HepG2 (cell line): ENCODE data around the gene ULBP2. TPM values are rescaled to one million over a fixed set of nuclear protein-coding genes. Genes with fewer than 3 reads are reported as not detected.
"Not testable (repeated sequence)": the region's sequence is repeated elsewhere in the genome, so short reads cannot be mapped to it uniquely, and the experiment has no call there.

Experiments
- ATAC-seq: fragments of 200-7000 bp; cut with Tn5 transposase; 3 replicates; pipeline ENCODE4 v1.9.1; 2020; ENCODE audit warnings: mild to moderate bottlenecking, moderate library complexity
- BruUV-seq: library from RNA; stranded (reverse); fragments of 400-500 nt; replicated peaks from 2 replicates; lab custom pipeline; 2021; lab: Mats Ljungman, UMichigan
- CTCF ChIA-PET: fragments of 300-600 bp; formaldehyde crosslinking; extraction: SDS; loops from one replicate; lab custom pipeline; 2021; ENCODE audit warnings: low total read pairs, inconsistent platforms, low intra/inter-chr PET ratio; lab: Yijun Ruan, JAX
- POLR2A ChIA-PET: fragments of 350-600 bp; sonication (Branson Sonifier 250); formaldehyde crosslinking; loops from one replicate; lab custom pipeline; 2020; ENCODE audit warnings: antibody characterized with exemption, inconsistent platforms; lab: Yijun Ruan, JAX
- DNase-seq: peaks from one replicate; pipeline ENCODE4 v3.0.0-alpha.2; 2015; ENCODE audit warnings: low spot score
- FAIRE-seq: peaks from 3 replicates; lab custom pipeline; 2011; peaks lifted over from hg19 to GRCh38; lab: Jason Lieb, UNC
- H2AFZ ChIP-seq: one replicate; pipeline ENCODE4 v1.6.1; 2011; ENCODE audit warnings: low read length, inconsistent platforms
- H3K27ac ChIP-seq: fragments of 300-600 bp; 3 replicates; pipeline ENCODE4 v1.8.0; 2011; ENCODE audit warnings: mixed run types, mild to moderate bottlenecking, mixed read lengths, low read length, inconsistent platforms; ENCODE audit not compliant: insufficient read depth; ENCODE audit errors: extremely low read length
- H3K27me3 ChIP-seq, 2 experiments: fragments of 200-600 bp in 1 of 2; 2 replicates in 1 of 2; 3 replicates in 1 of 2; pipeline versions ENCODE4 v1.6.0 to v1.8.0; 2011; ENCODE audit warnings: low read length in 2 of 2, mild to moderate bottlenecking in 2 of 2, moderate library complexity in 2 of 2, inconsistent platforms in 1 of 2; ENCODE audit not compliant: insufficient read depth in 2 of 2, control insufficient read depth in 1 of 2
- H3K36me3 ChIP-seq, 2 experiments: fragments of 200-600 bp in 1 of 2; replicated peaks in 1 of 2; 2 replicates in 1 of 2; 3 replicates in 1 of 2; pipeline versions ENCODE4 v1.5.1 to v1.8.0; 2011; ENCODE audit warnings: low read length in 2 of 2, inconsistent platforms in 1 of 2; ENCODE audit not compliant: insufficient read depth in 2 of 2, control insufficient read depth in 1 of 2
- H3K4me1 ChIP-seq: 2 replicates; pipeline ENCODE4 v1.5.1; 2012; ENCODE audit warnings: low read length, inconsistent platforms; ENCODE audit not compliant: insufficient read depth
- H3K4me2 ChIP-seq: 2 replicates; pipeline ENCODE4 v1.6.0; 2011; ENCODE audit warnings: low read depth, low read length, inconsistent platforms
- H3K4me3 ChIP-seq, 3 experiments: fragments of 200-600 bp in 1 of 3; sonication (generic), shearing (Covaris generic) in 1 of 3; replicated peaks in 1 of 3; 2 replicates each; pipeline ENCODE4 v1.5.1; 2011 to 2016; ENCODE audit warnings: low read length in 3 of 3, inconsistent platforms in 2 of 3, low read depth in 2 of 3, mild to moderate bottlenecking in 2 of 3, control low read depth in 1 of 3, mixed read lengths in 1 of 3; ENCODE audit not compliant: insufficient read depth in 1 of 3
- H3K79me2 ChIP-seq: one replicate; pipeline ENCODE4 v1.6.1; 2011; ENCODE audit warnings: low read length, inconsistent platforms; ENCODE audit not compliant: insufficient read depth
- H3K9ac ChIP-seq: 2 replicates; pipeline ENCODE4 v1.6.0; 2011; ENCODE audit warnings: mild to moderate bottlenecking, low read depth, low read length, inconsistent platforms; ENCODE audit not compliant: insufficient read depth
- H3K9me3 ChIP-seq: 2 replicates; pipeline ENCODE4 v1.5.1; 2012; ENCODE audit warnings: mild to moderate bottlenecking, low read length
- H4K20me1 ChIP-seq: 2 replicates; pipeline ENCODE4 v1.6.0; 2011; ENCODE audit warnings: inconsistent platforms, mild to moderate bottlenecking, low read length, moderate library complexity; ENCODE audit not compliant: insufficient read depth
- BCL6 ChIP-seq: IDR thresholded peaks from 2 replicates; pipeline ENCODE4 v1.6.1; 2016; ENCODE audit warnings: missing genetic modification reagents, missing compliant biosample characterization
- EZH2 ChIP-seq: conservative IDR thresholded peaks from 2 replicates; pipeline ENCODE4 v1.6.1; 2012; ENCODE audit warnings: mild to moderate bottlenecking, low read depth, low read length, moderate library complexity
- WGBS: methylation state at CpG from one replicate; pipeline ENCODE4 v1.1.6; 2017; ENCODE audit warnings: low lambda C conversion rate; 5-methylcytosine and 5-hydroxymethylcytosine counted together
- in situ Hi-C: cut with HindIII; loops from 2 replicates; pipeline ENCODE4 v1.10.0; 2017; ENCODE audit warnings: low pct_unique_long_range_greater_than_20kb; ENCODE audit not compliant: extremely low pct_ligation_motif_present
- intact Hi-C: fragments of 100-400 bp; cut with micrococcal nuclease; formaldehyde crosslinking; loops from one replicate; pipeline ENCODE4 v1.10.0; 2022; ENCODE audit not compliant: unreplicated experiment
- polyA plus RNA-seq, 8 experiments: library from polyadenylated mRNA; depleted of rRNA in 3 of 8; stranded (reverse) in 7 of 8; unstranded in 1 of 8; fragments of >200 nt; fragmentation: Illumina TruSeq in 4 of 8; extraction: Trizol in 4 of 8; gene quantifications; 2 replicates each; pipeline versions ENCODE4 v1.2.1 to v1.2.3, GENCODE V29; 2011 to 2016; ENCODE audit warnings: low read depth in 4 of 8, missing spikeins in 1 of 8, mixed read lengths in 1 of 8; ENCODE audit not compliant: insufficient read depth in 1 of 8
- total RNA-seq, 5 experiments: library from RNA; depleted of rRNA; stranded (reverse); fragments of >200 nt; fragmentation: Illumina TruSeq; extraction: Trizol; gene quantifications; 2 replicates each; pipeline ENCODE4 v1.2.3, GENCODE V29; 2016; ENCODE audit warnings: low read depth in 1 of 5
- TF ChIP-seq, protein P1 (sequence below): fragments of 450-650 bp; IDR thresholded peaks from 2 replicates; pipeline ENCODE4 v1.6.1; 2016

The ULBP2 gene
- total and polyA plus RNA-seq, 2 of the 13 experiments (the other 11 are each of a cell fraction or from before 2014, with no cell fraction given) = not detected

DNA sequence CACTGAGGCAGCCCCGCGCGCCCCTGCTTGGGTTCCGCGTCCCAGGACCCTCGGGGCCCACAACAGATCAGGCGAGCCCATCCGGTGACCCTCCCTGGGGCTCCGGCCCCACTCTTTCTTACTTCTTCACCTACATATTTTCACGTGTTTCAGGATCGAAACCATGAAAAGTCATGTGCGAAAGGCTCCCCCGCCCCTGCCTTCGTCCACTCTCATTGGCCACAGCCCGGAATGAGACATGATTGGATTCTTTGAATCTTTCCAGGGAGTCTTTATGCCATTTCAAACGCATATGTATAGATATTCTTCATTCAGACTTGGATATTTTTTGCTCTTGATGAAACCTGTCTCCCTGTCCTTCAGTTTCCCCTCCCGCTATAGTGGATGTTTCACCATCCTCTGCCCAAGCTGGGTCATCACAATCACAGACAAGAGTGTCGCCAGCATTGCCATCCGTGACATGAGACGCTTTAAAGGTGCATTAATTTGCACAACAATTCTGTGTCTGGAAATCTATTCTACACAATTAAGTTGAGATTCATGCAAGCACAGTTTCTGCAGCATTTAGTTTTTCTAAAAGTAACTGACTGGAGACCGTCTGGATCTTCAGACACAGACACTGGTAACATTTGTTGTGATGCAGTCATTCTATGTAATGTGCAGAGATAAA is 13.3 kb downstream of the ULBP2 start:
- H3K27me3 ChIP-seq = peaks cover 5 to 62% of the 10 kb centered on the region in 2 experiments
- H3K4me1 ChIP-seq, DNase-seq, POLR2A ChIA-PET, H3K79me2 ChIP-seq, ATAC-seq, H3K4me3 ChIP-seq, in situ Hi-C loops, intact Hi-C loops, BruUV-seq, H3K9ac ChIP-seq, H3K27ac ChIP-seq: not testable (repeated sequence)
- TF ChIP-seq, protein P1, sequence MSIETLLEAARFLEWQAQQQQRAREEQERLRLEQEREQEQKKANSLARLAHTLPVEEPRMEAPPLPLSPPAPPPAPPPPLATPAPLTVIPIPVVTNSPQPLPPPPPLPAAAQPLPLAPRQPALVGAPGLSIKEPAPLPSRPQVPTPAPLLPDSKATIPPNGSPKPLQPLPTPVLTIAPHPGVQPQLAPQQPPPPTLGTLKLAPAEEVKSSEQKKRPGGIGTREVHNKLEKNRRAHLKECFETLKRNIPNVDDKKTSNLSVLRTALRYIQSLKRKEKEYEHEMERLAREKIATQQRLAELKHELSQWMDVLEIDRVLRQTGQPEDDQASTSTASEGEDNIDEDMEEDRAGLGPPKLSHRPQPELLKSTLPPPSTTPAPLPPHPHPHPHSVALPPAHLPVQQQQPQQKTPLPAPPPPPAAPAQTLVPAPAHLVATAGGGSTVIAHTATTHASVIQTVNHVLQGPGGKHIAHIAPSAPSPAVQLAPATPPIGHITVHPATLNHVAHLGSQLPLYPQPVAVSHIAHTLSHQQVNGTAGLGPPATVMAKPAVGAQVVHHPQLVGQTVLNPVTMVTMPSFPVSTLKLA = peak; percentile 58
- TF ChIP-seq, all 625 proteins: peak for 1; not testable (repeated sequence) for 624
- H3K9me3 ChIP-seq, H4K20me1 ChIP-seq, FAIRE-seq, CTCF ChIA-PET, H3K4me2 ChIP-seq, H2AFZ ChIP-seq, H3K36me3 ChIP-seq: not testable (repeated sequence)
- 25% methylated on average over 15 of the region's 21 CpGs for WGBS

DNA sequence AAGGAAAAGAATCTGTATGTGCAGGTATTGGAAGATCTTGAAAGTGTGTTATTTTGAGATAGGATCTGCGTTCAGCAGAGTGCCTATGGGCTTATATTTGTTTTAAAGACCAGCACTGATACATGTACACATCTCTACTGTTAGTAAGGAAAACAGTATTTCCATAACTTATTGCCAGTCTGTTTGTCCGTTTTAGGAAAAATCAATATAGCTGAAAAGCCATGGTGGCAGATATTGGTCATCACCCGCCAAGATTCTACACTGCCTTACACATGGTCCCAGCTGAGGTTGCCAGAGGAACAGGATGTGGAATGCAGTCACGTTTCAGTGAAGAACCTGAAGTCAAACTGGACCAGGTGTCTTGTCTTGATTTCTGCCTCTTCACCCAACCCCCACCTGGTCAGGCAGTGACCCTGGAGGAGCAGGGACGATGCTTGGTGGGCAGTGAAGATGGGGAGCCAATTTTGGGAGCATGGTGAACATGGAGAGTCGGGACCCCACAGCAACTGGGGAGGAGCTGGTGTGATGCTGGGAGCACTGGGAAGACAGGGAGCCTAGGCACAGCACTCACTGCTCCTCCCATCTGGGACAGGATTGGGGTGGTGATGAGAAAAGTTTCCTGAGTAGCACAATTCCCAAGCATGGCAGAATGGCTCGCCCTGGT is 14.0 kb downstream of the ULBP2 start:
- H3K36me3 ChIP-seq, H3K9me3 ChIP-seq, POLR2A ChIA-PET, H3K4me1 ChIP-seq, H3K4me3 ChIP-seq, in situ Hi-C loops, H3K27ac ChIP-seq, H2AFZ ChIP-seq, intact Hi-C loops, H3K9ac ChIP-seq, H3K79me2 ChIP-seq, H4K20me1 ChIP-seq, DNase-seq, BruUV-seq, CTCF ChIA-PET, FAIRE-seq, ATAC-seq, H3K4me2 ChIP-seq: not testable (repeated sequence)
- TF ChIP-seq EZH2 (0 out of 2 replicates have a peak, but pooled peaks have one; percentile 64), BCL6 (peak; percentile 88)
- peaks cover 3 to 60% of the 10 kb centered on the region in 2 experiments for H3K27me3 ChIP-seq
- WGBS = 9% methylated on average over 7 of the region's 7 CpGs

DNA sequence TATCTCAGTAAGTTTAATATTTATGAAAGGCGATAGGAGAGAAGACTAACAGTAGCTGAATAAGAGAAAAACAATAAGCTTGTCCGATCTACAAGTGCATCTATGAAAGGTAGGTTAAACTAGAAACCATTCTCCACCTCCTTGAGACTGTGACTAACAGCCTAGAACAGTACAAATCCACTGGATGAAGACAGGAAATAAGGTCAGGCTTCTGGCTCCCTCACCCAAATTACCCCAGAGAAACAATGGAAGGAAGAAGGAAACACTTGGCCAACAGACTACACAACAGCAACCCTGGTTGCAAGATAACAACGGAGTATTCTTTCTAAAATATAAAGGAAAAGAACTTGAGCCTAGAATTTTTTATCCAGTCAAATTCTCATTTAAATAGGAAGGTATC is 16.3 kb downstream of the ULBP2 start:
- intact Hi-C loops, H3K9me3 ChIP-seq, H3K4me3 ChIP-seq, in situ Hi-C loops, H3K9ac ChIP-seq, H3K36me3 ChIP-seq, H3K4me2 ChIP-seq, H3K4me1 ChIP-seq, H2AFZ ChIP-seq, H3K79me2 ChIP-seq, CTCF ChIA-PET, DNase-seq, H3K27ac ChIP-seq, FAIRE-seq, BruUV-seq, POLR2A ChIA-PET, ATAC-seq, H4K20me1 ChIP-seq: not testable (repeated sequence)
- 0% methylated on average over 3 of the region's 3 CpGs for WGBS
- peaks cover 3 to 61% of the 10 kb centered on the region in 2 experiments for H3K27me3 ChIP-seq
